ENCODE measurements around the gene GGT7. TPM values are rescaled to one million over a fixed set of nuclear protein-coding genes. Genes with fewer than 3 reads are reported as not detected.

Gene GGT7
- total RNA-seq, 1 experiment from 2014 or later = 27.7 TPM

DNA sequence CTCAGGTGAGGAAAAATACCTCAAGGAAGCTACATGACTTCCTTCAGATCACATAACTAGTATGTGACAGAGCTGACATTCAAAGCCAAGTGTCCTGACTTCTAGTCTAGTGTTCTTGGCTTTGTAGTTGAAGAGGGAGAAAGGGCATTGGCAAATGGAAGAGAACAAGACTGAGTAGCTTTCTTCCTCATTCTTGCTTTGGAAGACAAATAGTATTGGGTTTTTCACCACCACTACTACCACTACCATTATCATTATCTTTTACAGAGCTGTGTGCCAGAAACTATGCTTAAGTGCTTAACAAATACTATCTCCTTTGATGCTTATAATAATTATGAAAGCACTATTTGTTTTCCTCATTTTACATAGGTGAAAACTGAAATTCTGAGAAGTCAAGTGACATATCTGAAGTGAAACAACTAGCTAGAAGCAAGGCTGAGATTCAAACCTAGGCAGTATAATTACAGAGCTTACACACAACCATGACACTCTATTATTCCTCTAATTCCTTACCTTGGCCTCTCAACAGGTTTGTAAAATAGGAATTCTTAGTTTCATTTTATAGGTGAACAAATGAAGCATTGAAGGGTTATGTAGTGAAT lies 10.5 kb upstream of the GGT7 start:
- Mint-ChIP-seq H3K9me3 (no peaks in the 10 kb centered on the region), H3K36me3 (peaks cover 17% of the 10 kb centered on the region; the same call in 1 of the 2 replicates), H3K27me3 (ENCODE audit: low read depth) (no peaks in the 10 kb centered on the region), H3K27ac (no peak overlapping the region), H3K4me1 (peaks cover 5% of the 10 kb centered on the region; the same call in 1 of the 2 replicates), H3K4me3 (no peak overlapping the region)
- TF ChIP-seq, protein P1, sequence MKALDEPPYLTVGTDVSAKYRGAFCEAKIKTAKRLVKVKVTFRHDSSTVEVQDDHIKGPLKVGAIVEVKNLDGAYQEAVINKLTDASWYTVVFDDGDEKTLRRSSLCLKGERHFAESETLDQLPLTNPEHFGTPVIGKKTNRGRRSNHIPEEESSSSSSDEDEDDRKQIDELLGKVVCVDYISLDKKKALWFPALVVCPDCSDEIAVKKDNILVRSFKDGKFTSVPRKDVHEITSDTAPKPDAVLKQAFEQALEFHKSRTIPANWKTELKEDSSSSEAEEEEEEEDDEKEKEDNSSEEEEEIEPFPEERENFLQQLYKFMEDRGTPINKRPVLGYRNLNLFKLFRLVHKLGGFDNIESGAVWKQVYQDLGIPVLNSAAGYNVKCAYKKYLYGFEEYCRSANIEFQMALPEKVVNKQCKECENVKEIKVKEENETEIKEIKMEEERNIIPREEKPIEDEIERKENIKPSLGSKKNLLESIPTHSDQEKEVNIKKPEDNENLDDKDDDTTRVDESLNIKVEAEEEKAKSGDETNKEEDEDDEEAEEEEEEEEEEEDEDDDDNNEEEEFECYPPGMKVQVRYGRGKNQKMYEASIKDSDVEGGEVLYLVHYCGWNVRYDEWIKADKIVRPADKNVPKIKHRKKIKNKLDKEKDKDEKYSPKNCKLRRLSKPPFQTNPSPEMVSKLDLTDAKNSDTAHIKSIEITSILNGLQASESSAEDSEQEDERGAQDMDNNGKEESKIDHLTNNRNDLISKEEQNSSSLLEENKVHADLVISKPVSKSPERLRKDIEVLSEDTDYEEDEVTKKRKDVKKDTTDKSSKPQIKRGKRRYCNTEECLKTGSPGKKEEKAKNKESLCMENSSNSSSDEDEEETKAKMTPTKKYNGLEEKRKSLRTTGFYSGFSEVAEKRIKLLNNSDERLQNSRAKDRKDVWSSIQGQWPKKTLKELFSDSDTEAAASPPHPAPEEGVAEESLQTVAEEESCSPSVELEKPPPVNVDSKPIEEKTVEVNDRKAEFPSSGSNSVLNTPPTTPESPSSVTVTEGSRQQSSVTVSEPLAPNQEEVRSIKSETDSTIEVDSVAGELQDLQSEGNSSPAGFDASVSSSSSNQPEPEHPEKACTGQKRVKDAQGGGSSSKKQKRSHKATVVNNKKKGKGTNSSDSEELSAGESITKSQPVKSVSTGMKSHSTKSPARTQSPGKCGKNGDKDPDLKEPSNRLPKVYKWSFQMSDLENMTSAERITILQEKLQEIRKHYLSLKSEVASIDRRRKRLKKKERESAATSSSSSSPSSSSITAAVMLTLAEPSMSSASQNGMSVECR (CRISPR knock-in tag; IDR thresholded peaks at IDR 0.05; ENCODE audit: borderline replicate concordance) = no peak
- no peak for TF ChIP-seq MXD4 (CRISPR knock-in tag; IDR thresholded peaks at IDR 0.05; ENCODE audit: borderline replicate concordance)
- TF ChIP-seq, protein P2, sequence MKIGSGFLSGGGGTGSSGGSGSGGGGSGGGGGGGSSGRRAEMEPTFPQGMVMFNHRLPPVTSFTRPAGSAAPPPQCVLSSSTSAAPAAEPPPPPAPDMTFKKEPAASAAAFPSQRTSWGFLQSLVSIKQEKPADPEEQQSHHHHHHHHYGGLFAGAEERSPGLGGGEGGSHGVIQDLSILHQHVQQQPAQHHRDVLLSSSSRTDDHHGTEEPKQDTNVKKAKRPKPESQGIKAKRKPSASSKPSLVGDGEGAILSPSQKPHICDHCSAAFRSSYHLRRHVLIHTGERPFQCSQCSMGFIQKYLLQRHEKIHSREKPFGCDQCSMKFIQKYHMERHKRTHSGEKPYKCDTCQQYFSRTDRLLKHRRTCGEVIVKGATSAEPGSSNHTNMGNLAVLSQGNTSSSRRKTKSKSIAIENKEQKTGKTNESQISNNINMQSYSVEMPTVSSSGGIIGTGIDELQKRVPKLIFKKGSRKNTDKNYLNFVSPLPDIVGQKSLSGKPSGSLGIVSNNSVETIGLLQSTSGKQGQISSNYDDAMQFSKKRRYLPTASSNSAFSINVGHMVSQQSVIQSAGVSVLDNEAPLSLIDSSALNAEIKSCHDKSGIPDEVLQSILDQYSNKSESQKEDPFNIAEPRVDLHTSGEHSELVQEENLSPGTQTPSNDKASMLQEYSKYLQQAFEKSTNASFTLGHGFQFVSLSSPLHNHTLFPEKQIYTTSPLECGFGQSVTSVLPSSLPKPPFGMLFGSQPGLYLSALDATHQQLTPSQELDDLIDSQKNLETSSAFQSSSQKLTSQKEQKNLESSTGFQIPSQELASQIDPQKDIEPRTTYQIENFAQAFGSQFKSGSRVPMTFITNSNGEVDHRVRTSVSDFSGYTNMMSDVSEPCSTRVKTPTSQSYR (CRISPR knock-in tag; IDR thresholded peaks at IDR 0.05) = no peak
- no peak for TF ChIP-seq FOXK1 (CRISPR knock-in tag; IDR thresholded peaks at IDR 0.05)
- ATAC-seq (no peak), DNase-seq (ENCODE audit: low spot score) (no peak)
- ChIA-PET POLR2A (no interaction called here), CTCF (no interaction called here)

DNA sequence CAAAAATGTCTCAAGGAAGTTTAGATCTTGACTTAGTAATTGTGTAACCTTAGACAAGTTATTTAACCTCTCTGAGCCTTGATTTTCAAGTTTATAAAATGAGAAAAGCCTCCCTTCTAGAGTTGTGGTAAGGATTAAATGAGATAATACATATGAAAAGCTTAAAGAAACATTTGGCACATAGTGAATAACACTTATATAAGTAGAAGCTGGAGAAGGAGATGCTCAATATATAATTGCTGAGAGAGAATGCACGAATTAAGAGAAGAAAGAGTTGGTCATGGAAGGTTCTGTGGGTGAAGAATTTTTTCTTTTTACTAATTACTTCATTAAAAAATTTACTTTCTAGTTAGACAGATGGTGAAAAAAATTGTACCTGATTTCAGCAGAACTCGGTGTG lies 9.0 kb upstream of the GGT7 start:
- ChIA-PET CTCF (interaction anchor here (0.7 kb wide), 1 partner anchor 93 kb away, joined by 3 read pairs; no protein-coding TSS in a partner anchor), POLR2A (no interaction called here)
- DNase-seq (ENCODE audit: low spot score) (no peak), ATAC-seq (no peak)
- Mint-ChIP-seq H3K4me1 (peaks cover 12% of the 10 kb centered on the region), H3K27me3 (ENCODE audit: low read depth) (peaks cover 11% of the 10 kb centered on the region), H3K9me3 (no peaks in the 10 kb centered on the region), H3K4me3 (no peak overlapping the region), H3K36me3 (peaks cover 17% of the 10 kb centered on the region; the same call in 1 of the 2 replicates), H3K27ac (no peak overlapping the region)
- TF ChIP-seq ZNF317 (CRISPR knock-in tag; IDR thresholded peaks at IDR 0.05; ENCODE audit: borderline replicate concordance, low read depth) = no peak
- no peak for TF ChIP-seq GABPB1 (CRISPR knock-in tag; IDR thresholded peaks at IDR 0.05)
- TF ChIP-seq PRRX2 (CRISPR knock-in tag; IDR thresholded peaks at IDR 0.05) = no peak
- TF ChIP-seq, protein P3, sequence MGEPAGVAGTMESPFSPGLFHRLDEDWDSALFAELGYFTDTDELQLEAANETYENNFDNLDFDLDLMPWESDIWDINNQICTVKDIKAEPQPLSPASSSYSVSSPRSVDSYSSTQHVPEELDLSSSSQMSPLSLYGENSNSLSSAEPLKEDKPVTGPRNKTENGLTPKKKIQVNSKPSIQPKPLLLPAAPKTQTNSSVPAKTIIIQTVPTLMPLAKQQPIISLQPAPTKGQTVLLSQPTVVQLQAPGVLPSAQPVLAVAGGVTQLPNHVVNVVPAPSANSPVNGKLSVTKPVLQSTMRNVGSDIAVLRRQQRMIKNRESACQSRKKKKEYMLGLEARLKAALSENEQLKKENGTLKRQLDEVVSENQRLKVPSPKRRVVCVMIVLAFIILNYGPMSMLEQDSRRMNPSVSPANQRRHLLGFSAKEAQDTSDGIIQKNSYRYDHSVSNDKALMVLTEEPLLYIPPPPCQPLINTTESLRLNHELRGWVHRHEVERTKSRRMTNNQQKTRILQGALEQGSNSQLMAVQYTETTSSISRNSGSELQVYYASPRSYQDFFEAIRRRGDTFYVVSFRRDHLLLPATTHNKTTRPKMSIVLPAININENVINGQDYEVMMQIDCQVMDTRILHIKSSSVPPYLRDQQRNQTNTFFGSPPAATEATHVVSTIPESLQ (CRISPR knock-in tag; IDR thresholded peaks at IDR 0.05) = no peak
- TF ChIP-seq, protein P4, sequence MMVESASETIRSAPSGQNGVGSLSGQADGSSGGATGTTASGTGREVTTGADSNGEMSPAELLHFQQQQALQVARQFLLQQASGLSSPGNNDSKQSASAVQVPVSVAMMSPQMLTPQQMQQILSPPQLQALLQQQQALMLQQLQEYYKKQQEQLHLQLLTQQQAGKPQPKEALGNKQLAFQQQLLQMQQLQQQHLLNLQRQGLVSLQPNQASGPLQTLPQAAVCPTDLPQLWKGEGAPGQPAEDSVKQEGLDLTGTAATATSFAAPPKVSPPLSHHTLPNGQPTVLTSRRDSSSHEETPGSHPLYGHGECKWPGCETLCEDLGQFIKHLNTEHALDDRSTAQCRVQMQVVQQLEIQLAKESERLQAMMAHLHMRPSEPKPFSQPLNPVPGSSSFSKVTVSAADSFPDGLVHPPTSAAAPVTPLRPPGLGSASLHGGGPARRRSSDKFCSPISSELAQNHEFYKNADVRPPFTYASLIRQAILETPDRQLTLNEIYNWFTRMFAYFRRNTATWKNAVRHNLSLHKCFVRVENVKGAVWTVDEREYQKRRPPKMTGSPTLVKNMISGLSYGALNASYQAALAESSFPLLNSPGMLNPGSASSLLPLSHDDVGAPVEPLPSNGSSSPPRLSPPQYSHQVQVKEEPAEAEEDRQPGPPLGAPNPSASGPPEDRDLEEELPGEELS (CRISPR knock-in tag; IDR thresholded peaks at IDR 0.05) = no peak
- TF ChIP-seq, protein P5, sequence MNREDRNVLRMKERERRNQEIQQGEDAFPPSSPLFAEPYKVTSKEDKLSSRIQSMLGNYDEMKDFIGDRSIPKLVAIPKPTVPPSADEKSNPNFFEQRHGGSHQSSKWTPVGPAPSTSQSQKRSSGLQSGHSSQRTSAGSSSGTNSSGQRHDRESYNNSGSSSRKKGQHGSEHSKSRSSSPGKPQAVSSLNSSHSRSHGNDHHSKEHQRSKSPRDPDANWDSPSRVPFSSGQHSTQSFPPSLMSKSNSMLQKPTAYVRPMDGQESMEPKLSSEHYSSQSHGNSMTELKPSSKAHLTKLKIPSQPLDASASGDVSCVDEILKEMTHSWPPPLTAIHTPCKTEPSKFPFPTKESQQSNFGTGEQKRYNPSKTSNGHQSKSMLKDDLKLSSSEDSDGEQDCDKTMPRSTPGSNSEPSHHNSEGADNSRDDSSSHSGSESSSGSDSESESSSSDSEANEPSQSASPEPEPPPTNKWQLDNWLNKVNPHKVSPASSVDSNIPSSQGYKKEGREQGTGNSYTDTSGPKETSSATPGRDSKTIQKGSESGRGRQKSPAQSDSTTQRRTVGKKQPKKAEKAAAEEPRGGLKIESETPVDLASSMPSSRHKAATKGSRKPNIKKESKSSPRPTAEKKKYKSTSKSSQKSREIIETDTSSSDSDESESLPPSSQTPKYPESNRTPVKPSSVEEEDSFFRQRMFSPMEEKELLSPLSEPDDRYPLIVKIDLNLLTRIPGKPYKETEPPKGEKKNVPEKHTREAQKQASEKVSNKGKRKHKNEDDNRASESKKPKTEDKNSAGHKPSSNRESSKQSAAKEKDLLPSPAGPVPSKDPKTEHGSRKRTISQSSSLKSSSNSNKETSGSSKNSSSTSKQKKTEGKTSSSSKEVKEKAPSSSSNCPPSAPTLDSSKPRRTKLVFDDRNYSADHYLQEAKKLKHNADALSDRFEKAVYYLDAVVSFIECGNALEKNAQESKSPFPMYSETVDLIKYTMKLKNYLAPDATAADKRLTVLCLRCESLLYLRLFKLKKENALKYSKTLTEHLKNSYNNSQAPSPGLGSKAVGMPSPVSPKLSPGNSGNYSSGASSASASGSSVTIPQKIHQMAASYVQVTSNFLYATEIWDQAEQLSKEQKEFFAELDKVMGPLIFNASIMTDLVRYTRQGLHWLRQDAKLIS (CRISPR knock-in tag; IDR thresholded peaks at IDR 0.05; ENCODE audit: borderline replicate concordance) = no peak
- TF ChIP-seq, protein P6, sequence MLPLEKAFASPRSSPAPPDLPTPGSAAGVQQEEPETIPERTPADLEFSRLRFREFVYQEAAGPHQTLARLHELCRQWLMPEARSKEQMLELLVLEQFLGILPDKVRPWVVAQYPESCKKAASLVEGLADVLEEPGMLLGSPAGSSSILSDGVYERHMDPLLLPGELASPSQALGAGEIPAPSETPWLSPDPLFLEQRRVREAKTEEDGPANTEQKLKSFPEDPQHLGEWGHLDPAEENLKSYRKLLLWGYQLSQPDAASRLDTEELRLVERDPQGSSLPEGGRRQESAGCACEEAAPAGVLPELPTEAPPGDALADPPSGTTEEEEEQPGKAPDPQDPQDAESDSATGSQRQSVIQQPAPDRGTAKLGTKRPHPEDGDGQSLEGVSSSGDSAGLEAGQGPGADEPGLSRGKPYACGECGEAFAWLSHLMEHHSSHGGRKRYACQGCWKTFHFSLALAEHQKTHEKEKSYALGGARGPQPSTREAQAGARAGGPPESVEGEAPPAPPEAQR (CRISPR knock-in tag; IDR thresholded peaks at IDR 0.05) = no peak
- TF ChIP-seq, protein P7, sequence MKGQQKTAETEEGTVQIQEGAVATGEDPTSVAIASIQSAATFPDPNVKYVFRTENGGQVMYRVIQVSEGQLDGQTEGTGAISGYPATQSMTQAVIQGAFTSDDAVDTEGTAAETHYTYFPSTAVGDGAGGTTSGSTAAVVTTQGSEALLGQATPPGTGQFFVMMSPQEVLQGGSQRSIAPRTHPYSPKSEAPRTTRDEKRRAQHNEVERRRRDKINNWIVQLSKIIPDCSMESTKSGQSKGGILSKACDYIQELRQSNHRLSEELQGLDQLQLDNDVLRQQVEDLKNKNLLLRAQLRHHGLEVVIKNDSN (CRISPR knock-in tag; IDR thresholded peaks at IDR 0.05) = no peak
- TF ChIP-seq RORB (CRISPR knock-in tag; IDR thresholded peaks at IDR 0.05) = no peak
- TF ChIP-seq, protein P8, sequence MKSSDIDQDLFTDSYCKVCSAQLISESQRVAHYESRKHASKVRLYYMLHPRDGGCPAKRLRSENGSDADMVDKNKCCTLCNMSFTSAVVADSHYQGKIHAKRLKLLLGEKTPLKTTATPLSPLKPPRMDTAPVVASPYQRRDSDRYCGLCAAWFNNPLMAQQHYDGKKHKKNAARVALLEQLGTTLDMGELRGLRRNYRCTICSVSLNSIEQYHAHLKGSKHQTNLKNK (CRISPR knock-in tag; IDR thresholded peaks at IDR 0.05) = no peak
- TF ChIP-seq NR3C1 (CRISPR knock-in tag; conservative IDR thresholded peaks at IDR 0.05; ENCODE audit: low read depth) = no peak
- no peak for TF ChIP-seq JUN (CRISPR knock-in tag; IDR thresholded peaks at IDR 0.05)
